Endothelial cell of coronary artery (primary cell): ENCODE measurements around the gene PGM2. TPM values are rescaled to one million over a fixed set of nuclear protein-coding genes. Genes with fewer than 3 reads are reported as not detected.

Experiments used
- total RNA-seq: library from RNA; depleted of rRNA; stranded (reverse); fragments of >200 nt; gene quantifications from 2 replicates; pipeline ENCODE4 v1.2.3, GENCODE V29; 2014

PGM2 gene
- total RNA-seq: 36.7 and 48.7 TPM in 2 replicates

GRCh38 chr4:37826295-37827029 lies at the start of gene PGM2:
Gene PGM2 (plus strand): TSS chr4:37826686. CDS start chr4:37826733, 47 bp downstream.

GRCh38 chr4:37890801-37891259 lies 64.3 kb downstream of the PGM2 start, which contains the start of gene TBC1D1:
Gene TBC1D1 (plus strand): TSS chr4:37891084. CDS start chr4:37902096, 11,012 bp downstream.

Other genes with a start within 250 kb of the PGM2 start
- gene RELL1, start 140.3 kb upstream of the PGM2 start, total RNA-seq: 230 and 241 TPM in 2 replicates
- 104 and 105 TPM in 2 replicates for gene TBC1D1, start 64.4 kb downstream of the PGM2 start, total RNA-seq
- gene PTTG2, start 133.7 kb downstream of the PGM2 start, total RNA-seq: not detected in 2 replicates